Stromal cell of bone marrow (primary cell): ENCODE data around the gene PTPRM.

Source experiments
- DNase-seq: peaks from one replicate; pipeline ENCODE4 v3.0.0-alpha.2; 2012; ENCODE audit warnings: low read depth

The PTPRM gene

DNA sequence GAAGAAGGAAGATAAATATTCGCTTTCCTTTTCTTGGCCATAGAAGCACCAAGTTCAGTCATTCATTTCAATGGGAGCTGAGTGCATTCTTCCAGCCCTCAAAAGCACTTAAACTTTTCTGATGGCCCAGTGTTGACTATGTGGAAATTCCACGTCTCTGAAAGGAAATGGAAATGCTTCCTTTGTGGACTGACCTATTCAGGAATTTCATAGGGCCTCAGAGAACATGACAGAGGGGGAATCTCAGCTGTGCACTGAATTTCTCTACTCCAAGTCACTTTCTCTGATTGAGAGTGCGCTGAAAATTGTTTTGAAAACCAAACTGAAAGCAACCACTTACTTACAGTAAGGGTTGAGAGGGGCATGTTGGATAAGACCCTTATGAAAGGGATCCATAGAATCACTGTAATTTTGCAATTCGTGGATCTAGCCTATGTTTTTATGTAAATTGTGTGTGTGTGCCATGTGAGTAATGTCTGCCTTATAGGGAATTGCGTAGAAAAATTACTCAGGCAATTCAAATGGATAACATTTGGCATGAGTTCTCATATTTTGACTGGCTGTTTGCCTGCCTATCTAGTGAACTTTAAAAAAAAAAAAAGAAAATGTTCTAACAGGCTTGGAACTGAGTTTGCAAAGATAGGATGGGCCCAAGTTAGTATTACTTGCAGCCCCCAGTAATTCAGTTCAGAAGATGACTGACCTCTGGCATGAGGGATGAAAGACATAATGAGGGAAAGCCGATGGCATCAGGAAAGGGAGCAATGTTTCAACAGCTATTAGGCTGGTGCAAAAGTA, 437.0 kb downstream of the PTPRM start:
- peak; percentile 68 for DNase-seq

GRCh38 chr18:8004792-8005191, 437.7 kb downstream of the PTPRM start:
- no peak for DNase-seq

GRCh38 chr18:8005870-8006569, 438.9 kb downstream of the PTPRM start:
- no peak for DNase-seq

DNA sequence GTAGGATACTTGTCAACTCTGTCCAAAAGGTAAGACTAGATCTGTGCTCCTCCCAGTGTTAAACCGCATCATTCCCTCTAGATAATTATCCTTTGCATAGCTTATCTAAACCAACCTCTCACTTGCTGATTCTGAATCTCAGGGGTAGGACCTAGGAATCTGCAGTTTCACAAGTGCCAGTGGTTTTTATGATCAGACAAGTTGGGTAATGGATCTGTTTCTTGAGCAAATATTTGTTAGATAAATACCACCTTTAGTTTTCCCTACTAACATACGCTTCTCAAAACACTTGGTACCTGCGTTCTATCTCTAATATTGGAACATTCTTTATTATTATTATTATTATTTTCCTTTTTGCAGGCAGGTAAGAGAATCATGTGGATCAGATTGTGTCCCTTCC, 439.9 kb downstream of the PTPRM start:
- no peak for DNase-seq

GRCh38 chr18:8008033-8008432, 440.9 kb downstream of the PTPRM start:
- DNase-seq: no peak

DNA sequence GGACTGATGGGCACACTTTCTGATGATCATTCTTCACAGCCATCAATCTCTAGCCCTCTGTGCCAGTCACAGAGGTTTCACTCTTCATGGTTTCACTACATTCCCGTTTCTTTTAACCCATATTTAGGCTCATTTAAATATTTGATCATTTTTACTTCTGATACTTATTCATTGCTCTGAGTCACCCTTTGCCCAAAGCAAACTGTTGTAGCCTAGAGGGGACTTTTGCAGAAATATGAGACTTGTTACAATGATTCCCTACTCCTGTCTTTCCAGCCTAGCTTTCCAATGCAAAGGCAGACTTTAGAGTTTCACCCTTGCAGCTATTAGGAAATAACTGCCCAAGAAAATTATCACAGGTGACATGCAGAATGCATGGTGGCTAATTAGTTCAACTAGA, 444.2 kb downstream of the PTPRM start:
- DNase-seq: no peak

GRCh38 chr18:8011906-8012305, 444.8 kb downstream of the PTPRM start:
- no peak for DNase-seq

- no peak for DNase-seq
These were observed 451.7 kb downstream of the PTPRM start for GRCh38 chr18:8018701-8019331.

DNA sequence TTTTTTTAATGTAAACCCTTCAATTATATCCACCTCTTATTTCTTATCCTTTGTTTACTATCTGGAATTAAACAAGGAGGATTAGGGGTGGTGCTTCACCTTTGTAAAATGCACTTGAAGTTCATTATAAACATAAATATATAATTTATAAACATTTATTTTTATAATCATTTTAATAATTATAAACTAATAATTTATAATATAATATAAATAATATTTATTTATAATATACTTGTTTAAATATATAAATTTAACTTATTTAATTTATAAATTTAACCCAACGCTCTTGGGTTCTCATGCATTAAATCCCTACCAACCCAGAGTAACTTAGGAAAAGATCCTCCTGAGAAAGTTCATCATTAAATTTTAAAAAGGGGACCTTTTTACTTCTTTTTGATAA, 452.5 kb downstream of the PTPRM start:
- no peak for DNase-seq

DNA sequence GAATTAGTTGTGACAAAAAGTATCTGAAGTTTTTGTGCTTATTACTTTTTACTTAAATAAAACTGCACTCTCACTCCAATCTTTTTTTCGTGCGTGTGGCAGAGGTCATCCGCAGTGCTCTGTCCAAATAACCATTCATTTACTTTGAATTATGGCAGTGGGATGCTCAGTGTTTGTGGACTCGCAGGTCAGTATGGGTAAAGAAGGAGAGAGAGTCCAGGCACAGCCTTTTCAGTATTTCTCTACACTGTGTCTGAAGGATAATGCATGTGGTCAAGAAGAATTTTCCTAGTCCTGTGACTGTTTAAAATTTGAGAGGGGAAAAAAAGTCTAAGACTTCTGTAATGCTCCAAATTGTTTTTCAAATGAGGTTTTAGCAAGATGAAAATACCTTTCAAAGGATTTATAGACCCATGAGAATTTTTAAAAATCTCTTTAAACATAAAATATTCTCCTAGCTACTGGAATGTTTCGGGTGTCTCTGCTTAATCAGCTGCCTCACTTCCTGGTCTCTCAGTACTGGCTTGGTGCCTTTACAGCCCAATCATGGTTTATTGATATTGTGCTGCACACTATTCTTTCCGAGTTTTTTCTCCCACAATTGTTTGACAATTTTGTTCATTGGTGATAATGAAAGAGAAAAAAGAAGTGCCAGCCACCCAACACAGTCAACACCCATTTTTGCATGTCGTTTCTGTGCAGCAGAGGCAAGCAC, 453.2 kb downstream of the PTPRM start:
- DNase-seq: no peak

DNA sequence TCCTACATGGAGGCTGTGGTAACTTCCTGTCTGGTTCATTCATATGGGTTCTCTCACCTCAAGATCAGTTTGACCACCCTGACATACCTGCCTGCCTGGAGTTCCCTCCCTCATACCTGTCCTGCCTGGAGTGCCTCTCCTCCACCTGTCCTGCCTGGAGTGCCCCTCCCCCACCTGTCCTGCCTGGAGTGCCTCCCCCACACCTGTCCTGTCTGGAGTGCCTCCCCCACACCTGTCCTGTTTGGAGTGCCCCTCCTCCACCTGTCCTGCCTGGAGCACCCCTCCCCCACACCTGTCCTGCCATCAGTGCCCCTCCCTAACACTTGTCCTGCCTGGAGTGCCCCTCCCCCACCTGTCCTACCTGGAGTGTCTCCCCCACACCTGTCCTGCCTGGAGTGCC, 461.9 kb downstream of the PTPRM start:
- DNase-seq: no peak

GRCh38 chr18:8029731-8030130, 462.6 kb downstream of the PTPRM start:
- no peak for DNase-seq

- DNase-seq: no peak
These were observed 463.1 kb downstream of the PTPRM start for GRCh38 chr18:8030201-8030600.

DNA sequence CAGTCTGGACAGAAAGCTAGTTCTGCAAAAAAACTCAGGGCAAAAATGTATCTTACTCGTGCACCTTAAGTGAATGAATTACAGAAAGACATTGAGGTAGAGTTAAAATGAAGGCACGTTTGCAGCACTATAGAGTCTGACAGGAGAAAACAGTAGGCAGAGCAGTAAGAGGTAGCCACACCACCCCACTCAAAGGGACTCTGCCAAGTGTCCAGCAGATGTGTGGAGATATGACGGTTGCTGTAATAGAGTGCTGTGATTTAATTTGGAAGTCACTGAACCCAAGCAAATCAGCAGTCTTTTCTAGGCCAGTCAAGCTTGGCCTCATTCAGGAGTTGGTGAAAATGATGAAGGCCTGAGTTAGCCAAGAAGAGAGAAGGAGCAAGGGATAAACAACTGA, 464.4 kb downstream of the PTPRM start:
- no peak for DNase-seq

GRCh38 chr18:8034674-8035073, 467.6 kb downstream of the PTPRM start:
- DNase-seq: no peak

- no peak for DNase-seq
These were observed 469.4 kb downstream of the PTPRM start for GRCh38 chr18:8036551-8036950.

GRCh38 chr18:8037296-8037695, 470.2 kb downstream of the PTPRM start:
- no peak for DNase-seq

DNA sequence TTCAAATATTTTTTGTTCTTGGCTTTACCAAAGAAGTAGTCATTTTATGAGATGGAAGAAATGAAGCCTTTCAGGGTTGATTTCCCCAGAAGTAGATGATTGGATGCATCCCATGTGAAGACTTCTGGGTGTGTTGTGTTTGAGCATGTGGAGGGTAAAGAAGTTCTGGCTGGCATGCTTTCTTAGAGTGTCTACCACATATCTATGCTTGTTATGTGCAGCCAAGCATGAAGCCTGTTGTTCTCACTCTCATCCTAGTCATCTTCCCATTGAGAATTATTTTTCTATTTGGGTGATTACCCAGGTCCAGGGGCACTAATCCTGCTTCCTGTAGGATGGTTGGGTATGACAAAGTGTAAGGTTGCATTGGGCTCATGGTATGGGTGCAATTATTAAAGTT, 472.9 kb downstream of the PTPRM start:
- no peak for DNase-seq

DNA sequence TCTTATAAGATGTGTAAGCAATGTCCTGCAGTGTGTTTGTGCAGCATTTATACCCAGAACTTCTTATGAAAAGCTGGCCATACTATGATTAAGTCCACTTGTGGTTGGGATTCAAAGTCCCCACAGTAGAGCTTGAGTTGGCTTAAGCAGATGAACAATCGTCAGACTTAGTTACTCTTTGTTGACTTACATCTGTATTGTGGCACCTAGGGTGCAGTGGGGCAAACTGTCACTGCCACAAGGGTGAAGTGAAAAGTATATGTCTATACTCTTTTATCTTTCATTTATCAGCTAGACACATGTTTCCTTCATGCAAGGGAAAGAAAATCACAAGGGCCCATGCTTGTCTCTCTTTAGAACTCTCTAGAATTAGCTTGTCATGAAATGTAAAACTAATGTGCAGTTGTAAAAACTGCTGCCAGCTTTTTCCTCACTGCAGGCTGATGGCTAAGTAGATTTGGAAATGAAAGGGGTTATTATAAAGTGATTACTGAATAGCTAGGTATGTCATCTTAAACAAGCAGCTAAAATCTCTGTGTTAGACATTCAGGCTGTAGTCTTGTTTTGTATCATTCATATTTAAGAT, 474.5 kb downstream of the PTPRM start:
- no peak for DNase-seq

DNA sequence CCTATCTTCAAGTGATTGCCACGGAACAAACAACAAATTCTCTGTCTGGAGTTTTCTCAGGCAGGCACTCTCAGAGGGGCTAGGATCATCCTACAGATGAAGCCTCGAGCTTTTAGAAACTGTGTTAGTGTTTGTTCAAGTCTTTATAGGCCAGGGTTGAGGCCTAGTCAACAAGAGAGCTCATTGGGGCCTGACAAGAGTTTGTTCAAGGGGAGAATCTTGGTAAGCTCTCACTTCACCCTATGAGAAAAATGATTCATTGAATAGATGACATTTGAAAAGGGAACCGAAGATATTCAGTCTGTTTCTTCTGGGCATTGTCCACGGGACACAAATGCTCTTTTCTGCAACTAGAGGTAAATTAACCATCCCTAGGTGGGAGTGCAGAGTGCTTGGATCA, 476.9 kb downstream of the PTPRM start:
- no peak for DNase-seq

DNA sequence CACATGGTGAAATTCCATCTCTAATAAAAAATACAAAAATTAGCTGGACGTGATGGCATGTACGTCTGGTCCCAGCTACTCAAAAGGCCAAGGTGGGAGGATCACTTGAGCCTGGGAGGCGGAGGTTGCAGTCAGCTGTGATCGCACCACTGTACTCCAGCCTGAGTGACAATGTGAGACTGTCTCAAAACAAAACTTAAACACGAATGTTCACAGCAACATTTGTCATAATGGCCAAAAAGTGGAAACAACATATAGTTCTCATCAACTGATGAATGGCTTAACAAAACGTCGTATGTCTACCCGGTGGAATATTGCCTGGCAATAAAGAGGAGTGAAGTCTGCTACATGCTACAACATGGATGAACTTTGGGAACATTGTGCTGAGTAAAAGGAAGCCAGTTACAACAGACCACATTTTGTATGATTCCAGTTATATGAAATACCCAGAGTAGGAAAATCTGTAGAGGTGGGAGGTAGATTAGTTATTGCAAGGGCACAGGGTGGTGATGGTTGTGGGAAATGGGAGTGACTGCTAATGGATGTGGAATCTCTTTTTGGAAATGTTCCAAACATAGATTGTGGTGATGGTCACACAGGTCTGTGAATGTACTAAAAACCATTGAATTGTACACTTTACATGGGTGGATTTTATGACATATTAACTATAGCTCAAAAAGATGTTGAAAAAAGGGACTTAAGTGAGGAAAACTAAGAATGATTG, 478.2 kb downstream of the PTPRM start:
- no peak for DNase-seq

DNA sequence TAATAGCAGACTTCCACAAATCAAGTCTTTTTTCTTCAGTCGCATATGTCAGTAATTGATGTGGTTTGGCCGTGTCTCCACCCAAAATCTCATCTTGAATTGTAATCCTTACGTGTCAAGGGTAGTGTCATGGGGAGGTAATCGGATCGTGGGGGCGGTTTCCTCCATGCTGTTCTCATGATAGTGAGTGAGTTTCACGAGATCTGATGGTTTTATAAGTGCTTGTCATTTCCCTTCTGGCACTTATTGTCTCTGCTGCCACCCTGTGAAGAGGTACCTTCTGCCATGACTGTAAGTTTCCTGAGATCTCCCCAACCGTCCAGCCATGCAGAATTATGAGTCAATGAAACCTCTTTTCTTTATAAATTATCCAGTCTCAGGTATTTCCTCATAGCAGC, 478.8 kb downstream of the PTPRM start:
- DNase-seq: no peak
